ENCODE results near the gene TK1.

Gene TK1

DNA sequence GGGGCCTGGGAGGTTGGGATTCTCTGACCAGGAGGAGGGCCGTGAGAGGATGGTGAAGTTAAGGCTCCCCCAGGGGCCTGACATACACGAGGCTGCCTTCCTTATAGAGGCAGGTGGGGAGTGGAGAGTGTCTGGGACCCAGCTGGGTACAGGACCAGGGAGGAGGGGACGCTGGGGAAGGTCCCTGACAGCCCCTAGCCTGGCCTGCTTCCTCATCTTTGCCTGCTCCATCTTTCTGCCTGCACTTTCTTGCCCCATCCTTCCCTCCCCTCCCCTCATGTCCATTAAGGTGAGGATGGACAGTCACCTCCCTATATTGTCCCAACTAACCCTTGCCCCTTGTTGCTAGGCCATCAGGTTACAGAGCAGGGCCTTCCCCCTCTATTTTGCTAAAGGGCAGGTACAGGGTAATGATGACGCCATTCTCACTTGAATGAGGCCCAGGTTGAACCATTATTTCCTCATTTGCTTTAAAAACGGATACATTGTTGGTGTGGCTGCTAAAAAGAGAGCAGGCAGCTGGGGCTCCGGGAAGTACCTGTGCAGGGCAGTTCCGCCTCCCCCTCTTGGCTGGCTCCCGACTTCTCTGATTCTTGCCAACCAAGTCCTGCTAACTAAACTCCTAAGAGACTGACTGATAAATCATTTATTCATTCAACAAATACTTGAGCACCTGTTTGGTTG is 39.4 kb downstream of the TK1 start:
- no peak for TF ChIP-seq FOXM1 (IDR thresholded peaks at IDR 0.05; ENCODE audit: borderline replicate concordance, low read depth)

DNA sequence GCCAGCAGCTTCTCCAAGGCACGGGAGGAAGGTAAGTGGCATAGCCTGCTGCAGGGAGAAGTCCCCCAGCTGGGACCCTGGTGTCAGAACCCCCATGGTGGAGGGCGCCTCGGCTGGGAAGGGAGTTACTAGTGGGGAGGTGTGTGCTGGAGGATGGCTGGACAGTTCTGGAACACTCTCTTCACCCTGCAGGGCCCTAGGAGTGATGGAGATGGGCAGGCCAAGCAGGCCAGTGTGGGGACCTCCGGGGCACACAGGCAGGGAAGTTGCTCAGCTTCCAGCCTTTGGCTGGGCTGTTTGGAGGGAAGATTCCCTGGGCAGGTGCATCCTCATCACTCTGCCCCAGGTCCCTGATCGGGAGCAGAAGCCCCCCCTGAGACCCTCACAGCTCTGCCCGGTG is 40.0 kb downstream of the TK1 start:
- TF ChIP-seq EGR1 (IDR thresholded peaks at IDR 0.05) = no peak
- TF ChIP-seq, protein P1, sequence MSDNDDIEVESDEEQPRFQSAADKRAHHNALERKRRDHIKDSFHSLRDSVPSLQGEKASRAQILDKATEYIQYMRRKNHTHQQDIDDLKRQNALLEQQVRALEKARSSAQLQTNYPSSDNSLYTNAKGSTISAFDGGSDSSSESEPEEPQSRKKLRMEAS (IDR thresholded peaks at IDR 0.05) = no peak
- TF ChIP-seq CEBPB (IDR thresholded peaks at IDR 0.05) = no peak
- TF ChIP-seq FOXM1 (IDR thresholded peaks at IDR 0.05; ENCODE audit: borderline replicate concordance, low read depth) = no peak
- no peak for TF ChIP-seq YY1 (IDR thresholded peaks at IDR 0.05; ENCODE audit: low read depth)
- no peak for TF ChIP-seq TAF1 (IDR thresholded peaks at IDR 0.05; ENCODE audit: low read depth)
- no peak for TF ChIP-seq TEAD4 (IDR thresholded peaks at IDR 0.05)
- TF ChIP-seq CREB1 (IDR thresholded peaks at IDR 0.05; ENCODE audit: low read depth) = no peak
- no peak for TF ChIP-seq RAD21 (IDR thresholded peaks at IDR 0.05; ENCODE audit: low read depth)
- TF ChIP-seq, protein P2, sequence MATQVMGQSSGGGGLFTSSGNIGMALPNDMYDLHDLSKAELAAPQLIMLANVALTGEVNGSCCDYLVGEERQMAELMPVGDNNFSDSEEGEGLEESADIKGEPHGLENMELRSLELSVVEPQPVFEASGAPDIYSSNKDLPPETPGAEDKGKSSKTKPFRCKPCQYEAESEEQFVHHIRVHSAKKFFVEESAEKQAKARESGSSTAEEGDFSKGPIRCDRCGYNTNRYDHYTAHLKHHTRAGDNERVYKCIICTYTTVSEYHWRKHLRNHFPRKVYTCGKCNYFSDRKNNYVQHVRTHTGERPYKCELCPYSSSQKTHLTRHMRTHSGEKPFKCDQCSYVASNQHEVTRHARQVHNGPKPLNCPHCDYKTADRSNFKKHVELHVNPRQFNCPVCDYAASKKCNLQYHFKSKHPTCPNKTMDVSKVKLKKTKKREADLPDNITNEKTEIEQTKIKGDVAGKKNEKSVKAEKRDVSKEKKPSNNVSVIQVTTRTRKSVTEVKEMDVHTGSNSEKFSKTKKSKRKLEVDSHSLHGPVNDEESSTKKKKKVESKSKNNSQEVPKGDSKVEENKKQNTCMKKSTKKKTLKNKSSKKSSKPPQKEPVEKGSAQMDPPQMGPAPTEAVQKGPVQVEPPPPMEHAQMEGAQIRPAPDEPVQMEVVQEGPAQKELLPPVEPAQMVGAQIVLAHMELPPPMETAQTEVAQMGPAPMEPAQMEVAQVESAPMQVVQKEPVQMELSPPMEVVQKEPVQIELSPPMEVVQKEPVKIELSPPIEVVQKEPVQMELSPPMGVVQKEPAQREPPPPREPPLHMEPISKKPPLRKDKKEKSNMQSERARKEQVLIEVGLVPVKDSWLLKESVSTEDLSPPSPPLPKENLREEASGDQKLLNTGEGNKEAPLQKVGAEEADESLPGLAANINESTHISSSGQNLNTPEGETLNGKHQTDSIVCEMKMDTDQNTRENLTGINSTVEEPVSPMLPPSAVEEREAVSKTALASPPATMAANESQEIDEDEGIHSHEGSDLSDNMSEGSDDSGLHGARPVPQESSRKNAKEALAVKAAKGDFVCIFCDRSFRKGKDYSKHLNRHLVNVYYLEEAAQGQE (IDR thresholded peaks at IDR 0.05; ENCODE audit: low read depth) = no peak

DNA sequence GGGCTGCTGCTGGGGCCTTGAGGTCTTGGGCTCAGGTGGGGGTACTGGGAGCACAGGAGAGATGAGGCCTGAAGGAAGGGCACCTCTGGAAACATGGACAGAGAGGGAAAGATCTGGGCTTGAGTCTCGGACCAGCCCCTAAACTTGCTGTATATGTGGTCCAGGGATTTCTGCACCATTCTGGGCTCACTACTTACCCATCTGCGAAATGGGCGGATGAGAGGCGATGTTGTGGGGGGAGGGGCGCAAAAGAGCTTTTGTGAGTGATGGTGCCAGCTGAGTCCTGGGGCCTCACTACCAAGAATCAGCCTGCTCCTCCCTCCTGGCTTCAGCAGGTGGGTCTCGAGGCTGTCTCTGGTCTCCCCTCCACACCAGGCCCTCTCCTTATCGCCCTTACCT is 40.4 kb downstream of the TK1 start:
- TF ChIP-seq, protein P1 (IDR thresholded peaks at IDR 0.05) = no peak
- TF ChIP-seq EP300 (IDR thresholded peaks at IDR 0.05; ENCODE audit: borderline replicate concordance) = no peak
- TF ChIP-seq CREB1 (IDR thresholded peaks at IDR 0.05; ENCODE audit: low read depth) = no peak
- TF ChIP-seq TCF12 (IDR thresholded peaks at IDR 0.05; ENCODE audit: low read depth) = no peak
- no peak for TF ChIP-seq TAF1 (IDR thresholded peaks at IDR 0.05; ENCODE audit: low read depth)
- TF ChIP-seq FOXM1 (IDR thresholded peaks at IDR 0.05; ENCODE audit: borderline replicate concordance, low read depth) = no peak
- no peak for TF ChIP-seq NFIC (IDR thresholded peaks at IDR 0.05)
- TF ChIP-seq ZBTB7A (IDR thresholded peaks at IDR 0.05; ENCODE audit: low read depth) = no peak
- TF ChIP-seq YY1 (IDR thresholded peaks at IDR 0.05; ENCODE audit: low read depth) = no peak
- TF ChIP-seq, protein P3, sequence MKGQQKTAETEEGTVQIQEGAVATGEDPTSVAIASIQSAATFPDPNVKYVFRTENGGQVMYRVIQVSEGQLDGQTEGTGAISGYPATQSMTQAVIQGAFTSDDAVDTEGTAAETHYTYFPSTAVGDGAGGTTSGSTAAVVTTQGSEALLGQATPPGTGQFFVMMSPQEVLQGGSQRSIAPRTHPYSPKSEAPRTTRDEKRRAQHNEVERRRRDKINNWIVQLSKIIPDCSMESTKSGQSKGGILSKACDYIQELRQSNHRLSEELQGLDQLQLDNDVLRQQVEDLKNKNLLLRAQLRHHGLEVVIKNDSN (IDR thresholded peaks at IDR 0.05) = no peak
- TF ChIP-seq EGR1 (IDR thresholded peaks at IDR 0.05) = no peak

DNA sequence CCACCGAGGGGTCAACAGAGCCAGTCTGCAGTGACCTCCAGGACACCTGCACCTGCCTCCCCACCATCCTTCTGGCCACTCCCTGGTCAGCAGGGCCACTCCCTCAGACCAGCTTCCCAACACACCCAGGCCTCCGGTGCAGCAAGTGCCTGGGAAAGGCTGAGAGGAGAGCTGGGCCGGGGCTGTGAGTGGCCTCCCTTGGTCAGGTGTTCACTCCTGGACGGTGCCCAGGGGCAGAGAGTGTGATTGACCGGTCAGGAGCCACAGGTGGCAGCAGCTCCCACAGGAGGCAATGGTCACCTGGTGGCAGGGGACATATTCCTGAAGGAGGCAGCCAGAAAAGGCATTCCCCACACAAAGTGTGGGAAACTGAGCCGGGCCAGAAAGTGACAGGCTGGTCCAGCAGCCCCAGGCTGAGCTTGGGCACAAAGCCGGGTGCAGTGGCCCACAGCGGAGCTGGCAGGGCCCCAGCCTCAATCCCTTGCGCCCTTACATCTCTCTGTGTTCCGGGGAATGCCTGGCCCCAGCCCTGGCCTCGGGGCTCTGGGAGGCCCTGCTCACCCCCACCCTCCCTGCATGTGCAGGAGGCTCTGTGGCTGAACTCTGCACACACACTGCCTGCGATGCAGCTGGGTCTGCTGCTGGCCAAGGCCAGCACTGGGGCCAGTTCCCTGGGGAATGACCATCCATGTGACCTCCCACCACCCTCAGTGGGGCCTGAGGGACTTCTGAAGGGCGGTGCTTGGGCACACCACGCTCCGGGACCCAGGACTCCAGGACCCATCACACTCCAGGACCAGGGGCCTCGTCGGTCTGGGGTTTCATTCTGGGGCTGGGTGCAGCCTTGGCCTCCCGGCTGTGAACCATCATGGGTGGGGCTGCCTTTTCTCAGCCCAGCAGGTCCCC is 41.9 kb downstream of the TK1 start:
- TF ChIP-seq, protein P3 (IDR thresholded peaks at IDR 0.05) = peak; percentile 80
- TF ChIP-seq ZBTB7A (IDR thresholded peaks at IDR 0.05; ENCODE audit: low read depth) = no peak
- no peak for TF ChIP-seq CREB1 (IDR thresholded peaks at IDR 0.05; ENCODE audit: low read depth)
- TF ChIP-seq CEBPB (IDR thresholded peaks at IDR 0.05) = no peak
- TF ChIP-seq NFIC (IDR thresholded peaks at IDR 0.05) = peak; percentile 59; the same call in 1 of the 2 replicates
- peak; percentile 39; the same call in 1 of the 2 replicates for TF ChIP-seq EP300 (IDR thresholded peaks at IDR 0.05; ENCODE audit: borderline replicate concordance)
- peak; percentile 67; the same call in 1 of the 2 replicates for TF ChIP-seq TCF12 (IDR thresholded peaks at IDR 0.05; ENCODE audit: low read depth)
- TF ChIP-seq RAD21 (IDR thresholded peaks at IDR 0.05; ENCODE audit: low read depth) = no peak

DNA sequence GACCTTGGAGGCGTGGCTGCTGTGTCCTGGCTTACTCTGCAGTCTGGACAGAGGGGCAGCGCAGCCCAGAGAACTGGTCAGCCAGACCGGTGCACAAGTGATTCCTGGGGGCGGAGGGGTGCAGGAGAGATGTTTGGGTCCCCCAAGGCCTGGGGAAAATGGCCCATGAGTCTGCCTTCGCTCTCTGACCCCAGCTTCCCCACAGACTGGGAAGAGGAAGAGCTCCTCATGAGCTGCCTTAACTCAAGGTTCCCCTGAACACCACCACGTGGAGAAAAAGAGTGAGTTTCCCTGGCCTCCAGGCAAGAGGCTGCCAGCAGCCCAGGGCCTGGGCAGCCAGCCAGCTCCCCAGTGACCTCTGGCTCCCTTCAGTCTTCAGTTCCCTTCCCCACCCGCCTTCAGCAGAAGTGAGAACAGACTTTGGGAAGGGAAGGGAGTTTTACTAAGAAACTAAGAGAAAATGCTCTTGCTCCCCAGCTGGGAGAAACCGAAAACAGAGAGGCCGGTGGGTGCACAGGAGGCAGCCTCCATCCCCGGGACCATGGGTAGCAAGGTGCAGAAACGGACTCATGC is 42.6 kb downstream of the TK1 start:
- TF ChIP-seq FOXM1 (IDR thresholded peaks at IDR 0.05; ENCODE audit: borderline replicate concordance, low read depth) (no peak), TCF12 (IDR thresholded peaks at IDR 0.05; ENCODE audit: low read depth) (no peak), NFIC (IDR thresholded peaks at IDR 0.05) (peak; percentile 68), RAD21 (IDR thresholded peaks at IDR 0.05; ENCODE audit: low read depth) (no peak), CEBPB (IDR thresholded peaks at IDR 0.05) (no peak), CREB1 (IDR thresholded peaks at IDR 0.05; ENCODE audit: low read depth) (no peak), TEAD4 (IDR thresholded peaks at IDR 0.05) (no peak), ZBTB7A (IDR thresholded peaks at IDR 0.05; ENCODE audit: low read depth) (no peak)
- TF ChIP-seq, protein P2 (IDR thresholded peaks at IDR 0.05; ENCODE audit: low read depth) = no peak
- TF ChIP-seq, protein P1 (IDR thresholded peaks at IDR 0.05) = peak; percentile 80

All from Ishikawa (cell line).